GM21786 (cell line): ENCODE results near the gene KRT37.
"Not testable (repeated sequence)": the region's sequence is repeated elsewhere in the genome, so short reads cannot be mapped to it uniquely, and the experiment has no call there.

ENCODE experiments used
- ATAC-seq: cut with Tn5 transposase; IDR thresholded peaks from one replicate; pipeline ENCODE4 v1.9.1; 2021; ENCODE audit not compliant: unreplicated experiment

Gene KRT37

GRCh38 chr17:41407226-41407625 lies 17.2 kb downstream of the KRT37 start:
- ATAC-seq = no peak

GRCh38 chr17:41406205-41406604 lies 18.2 kb downstream of the KRT37 start:
- no peak for ATAC-seq

GRCh38 chr17:41404024-41404671 lies 20.2 kb downstream of the KRT37 start:
- no peak for ATAC-seq

GRCh38 chr17:41403404-41404023 lies 20.9 kb downstream of the KRT37 start:
- ATAC-seq = no peak

GRCh38 chr17:41402161-41402560 lies 22.2 kb downstream of the KRT37 start:
- ATAC-seq = no peak

- no peak for ATAC-seq
Measured at GRCh38 chr17:41396996-41397660, 27.3 kb downstream of the KRT37 start, which contains the start of gene KRT31. Gene KRT31 (minus strand): TSS chr17:41397608. CDS start chr17:41397539, 69 bp downstream.

GRCh38 chr17:41396340-41396739 lies 28.0 kb downstream of the KRT37 start:
- ATAC-seq = no peak

GRCh38 chr17:41395611-41396010 lies 28.8 kb downstream of the KRT37 start:
- ATAC-seq = no peak

GRCh38 chr17:41395044-41395443 lies 29.3 kb downstream of the KRT37 start:
- not testable (repeated sequence) for ATAC-seq

- no peak for ATAC-seq
Measured at GRCh38 chr17:41394254-41394996, 30.0 kb downstream of the KRT37 start.

- no peak for ATAC-seq
Measured at GRCh38 chr17:41393826-41394225, 30.6 kb downstream of the KRT37 start.

- ATAC-seq = no peak
Measured at GRCh38 chr17:41393294-41393693, 31.1 kb downstream of the KRT37 start.

GRCh38 chr17:41392278-41392677 lies 32.1 kb downstream of the KRT37 start:
- ATAC-seq = no peak

GRCh38 chr17:41391535-41391934 lies 32.9 kb downstream of the KRT37 start:
- no peak for ATAC-seq

- no peak for ATAC-seq
Measured at GRCh38 chr17:41390411-41390938, 33.9 kb downstream of the KRT37 start.

GRCh38 chr17:41387670-41388069 lies 36.7 kb downstream of the KRT37 start:
- ATAC-seq = no peak

GRCh38 chr17:41386227-41386626 lies 38.2 kb downstream of the KRT37 start:
- no peak for ATAC-seq

- no peak for ATAC-seq
Measured at GRCh38 chr17:41383690-41384089, 40.7 kb downstream of the KRT37 start.

- no peak for ATAC-seq
Measured at GRCh38 chr17:41382394-41382793, 42.0 kb downstream of the KRT37 start.

- not testable (repeated sequence) for ATAC-seq
Measured at GRCh38 chr17:41381943-41382342, 42.4 kb downstream of the KRT37 start, which contains the start of gene KRT34. Gene KRT34 (minus strand): TSS chr17:41382306. CDS start chr17:41382246, 60 bp downstream.

GRCh38 chr17:41380091-41380490 lies 44.3 kb downstream of the KRT37 start:
- not testable (repeated sequence) for ATAC-seq
